Spleen (tissue), 7 donors: ENCODE measurements around the gene GNAZ.

Source experiments
- CTCF ChIP-seq, 11 experiments: fragments of 200-600 bp in 7 of 11; fragments of 450-650 bp in 4 of 11; sonication (generic) in 4 of 11; IDR thresholded peaks in 8 of 11; conservative IDR thresholded peaks in 3 of 11; 1 replicate in 7 of 11; 2 replicates in 4 of 11; pipeline versions ENCODE4 v1.4.0 to v1.8.0; 2016 to 2021; ENCODE audit warnings: antibody characterized with exemption in 11 of 11, inconsistent platforms in 4 of 11, mild to moderate bottlenecking in 1 of 11
- POLR2AphosphoS5 ChIP-seq, 3 donors: sonication (generic); formaldehyde crosslinking; IDR thresholded peaks; one replicate each; pipeline ENCODE4 v1.5.1; 2017; ENCODE audit warnings: antibody characterized with exemption in 3 of 3
- donor health status: DM: no; HTN: no; CAD: no; lungs with moderate emphysema.
- donor health status: DM: no; HTN: no; CAD: no.
- donor health status: DM: no; HTN: no; CAD: no.

- no peak for TF ChIP-seq CTCF (IDR thresholded peaks at IDR 0.05 in 8 of 11, conservative IDR thresholded peaks at IDR 0.05 in 3 of 11)
- TF ChIP-seq POLR2AphosphoS5 (IDR thresholded peaks at IDR 0.05): peak in 2 of 3 donors; percentile 44 to 46
These were observed 34.6 kb upstream of the GNAZ start for GRCh38 chr22:23035557-23036277.
